ENCODE measurements around the gene ENPEP.
"Not testable (repeated sequence)": the region's sequence is repeated elsewhere in the genome, so short reads cannot be mapped to it uniquely, and the experiment has no call there.

Gene ENPEP

GRCh38 chr4:110484767-110485166 lies 8.8 kb downstream of the ENPEP start:
- DNase-seq = no peak

GRCh38 chr4:110485452-110485851 lies 9.5 kb downstream of the ENPEP start:
- DNase-seq = no peak

GRCh38 chr4:110486256-110486655 lies 10.3 kb downstream of the ENPEP start:
- no peak for DNase-seq

- not testable (repeated sequence) for DNase-seq
Observed at GRCh38 chr4:110486850-110487249, 10.9 kb downstream of the ENPEP start.

GRCh38 chr4:110487873-110488272 lies 11.9 kb downstream of the ENPEP start:
- DNase-seq = no peak

GRCh38 chr4:110489901-110490508 lies 14.1 kb downstream of the ENPEP start:
- DNase-seq = no peak

GRCh38 chr4:110492522-110492921 lies 16.6 kb downstream of the ENPEP start:
- no peak for DNase-seq

GRCh38 chr4:110493520-110493919 lies 17.6 kb downstream of the ENPEP start:
- no peak for DNase-seq

GRCh38 chr4:110498420-110498819 lies 22.5 kb downstream of the ENPEP start:
- no peak for DNase-seq

- no peak for DNase-seq
Observed at GRCh38 chr4:110499126-110499525, 23.2 kb downstream of the ENPEP start.

- DNase-seq = no peak
Observed at GRCh38 chr4:110501826-110502225, 25.9 kb downstream of the ENPEP start.

GRCh38 chr4:110503270-110504083 lies 27.5 kb downstream of the ENPEP start:
- DNase-seq = no peak

GRCh38 chr4:110504084-110504435 lies 28.1 kb downstream of the ENPEP start:
- no peak for DNase-seq

GRCh38 chr4:110505440-110505839 lies 29.5 kb downstream of the ENPEP start:
- DNase-seq = no peak

- DNase-seq = no peak
Observed at GRCh38 chr4:110508827-110509710, 33.1 kb downstream of the ENPEP start.

- DNase-seq = no peak
Observed at GRCh38 chr4:110510277-110510676, 34.3 kb downstream of the ENPEP start.

- DNase-seq = peak; percentile 26
Observed at GRCh38 chr4:110510955-110511544, 35.1 kb downstream of the ENPEP start.

GRCh38 chr4:110512901-110513300 lies 36.9 kb downstream of the ENPEP start:
- no peak for DNase-seq

GRCh38 chr4:110514889-110515479 lies 39.0 kb downstream of the ENPEP start:
- no peak for DNase-seq

- DNase-seq = no peak
Observed at GRCh38 chr4:110515676-110516075, 39.7 kb downstream of the ENPEP start.

- DNase-seq = peak; percentile 66
Observed at GRCh38 chr4:110516106-110516922, 40.4 kb downstream of the ENPEP start.

Measured in NCI-H2029 (cell line).